Mucosa of rectum (tissue), 2 donors: ENCODE data around the gene ENTR1.
A peak's percentile ranks its signal among the peaks of the same experiment; 100 is the strongest.

Experiments
- H3K27ac ChIP-seq, 2 donors: one replicate each; pipeline ENCODE4 v1.7.0; 2013; ENCODE audit warnings: inconsistent platforms in 2 of 2, low read depth in 2 of 2, low read length in 2 of 2
- H3K27me3 ChIP-seq, 2 donors: one replicate each; pipeline ENCODE4 v1.7.0; 2013; ENCODE audit warnings: low read length in 2 of 2; ENCODE audit not compliant: control insufficient read depth in 2 of 2, insufficient read depth in 2 of 2
- H3K36me3 ChIP-seq, 2 donors: one replicate each; pipeline ENCODE4 v1.7.0; 2013; ENCODE audit warnings: low read length in 2 of 2; ENCODE audit not compliant: control insufficient read depth in 2 of 2, insufficient read depth in 2 of 2
- H3K4me1 ChIP-seq, 2 donors: one replicate each; pipeline ENCODE4 v1.7.0; 2013; ENCODE audit warnings: low read length in 2 of 2, mild to moderate bottlenecking in 1 of 2; ENCODE audit not compliant: control insufficient read depth in 2 of 2, insufficient read depth in 2 of 2
- H3K4me3 ChIP-seq, 2 donors: one replicate each; pipeline ENCODE4 v1.7.0; 2013; ENCODE audit warnings: low read length in 2 of 2
- H3K9ac ChIP-seq, 2 donors: one replicate each; pipeline ENCODE4 v1.7.0; 2013; ENCODE audit warnings: low read length in 2 of 2, low read depth in 1 of 2, mild to moderate bottlenecking in 1 of 2
- H3K9me3 ChIP-seq, 2 donors: one replicate each; pipeline ENCODE4 v1.7.0; 2013; ENCODE audit warnings: low read length in 2 of 2; ENCODE audit not compliant: control insufficient read depth in 2 of 2
- donor health status: healthy.
- donor health status: Normal muscosa, but diverticular disease.

The ENTR1 gene

DNA sequence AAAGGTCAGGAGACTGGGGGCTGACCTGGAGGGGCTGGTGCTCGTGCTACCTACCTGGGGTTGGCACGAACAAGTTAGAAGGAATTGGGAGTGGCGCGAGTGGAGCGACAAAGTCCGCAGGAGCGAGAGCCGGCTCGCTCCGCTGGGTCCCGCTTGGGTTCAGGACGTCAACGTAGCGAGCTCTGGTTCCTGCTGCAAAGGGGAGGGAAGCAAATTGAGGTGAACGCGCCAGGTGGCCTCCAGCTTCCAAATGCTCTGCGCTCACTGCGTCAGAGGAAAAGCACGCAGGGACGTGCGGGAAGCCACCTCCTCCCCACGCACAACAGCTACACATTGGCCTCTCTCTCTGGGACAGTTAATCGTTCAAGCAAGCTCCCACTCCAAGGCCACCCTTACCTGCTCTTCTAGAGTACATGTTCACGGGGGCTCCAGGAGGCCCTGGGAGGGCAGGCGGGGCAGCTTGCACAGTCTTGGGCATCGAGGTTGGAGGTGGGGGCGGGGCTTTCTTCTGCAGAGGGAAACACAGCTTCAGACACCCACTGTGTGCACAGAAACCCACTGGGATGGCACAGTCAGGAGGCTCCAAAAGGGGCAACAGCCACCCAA, 36.9 kb upstream of the ENTR1 start:
- Histone ChIP-seq H3K36me3 (peaks cover 62 to 81% of the 10 kb centered on the region in 2 donors), H3K9ac (no peak overlapping the region), H3K4me3 (no peak overlapping the region), H3K4me1 (no peaks in the 10 kb centered on the region), H3K27me3 (no peaks in the 10 kb centered on the region), H3K27ac (no peak overlapping the region), H3K9me3 (no peaks in the 10 kb centered on the region)

DNA sequence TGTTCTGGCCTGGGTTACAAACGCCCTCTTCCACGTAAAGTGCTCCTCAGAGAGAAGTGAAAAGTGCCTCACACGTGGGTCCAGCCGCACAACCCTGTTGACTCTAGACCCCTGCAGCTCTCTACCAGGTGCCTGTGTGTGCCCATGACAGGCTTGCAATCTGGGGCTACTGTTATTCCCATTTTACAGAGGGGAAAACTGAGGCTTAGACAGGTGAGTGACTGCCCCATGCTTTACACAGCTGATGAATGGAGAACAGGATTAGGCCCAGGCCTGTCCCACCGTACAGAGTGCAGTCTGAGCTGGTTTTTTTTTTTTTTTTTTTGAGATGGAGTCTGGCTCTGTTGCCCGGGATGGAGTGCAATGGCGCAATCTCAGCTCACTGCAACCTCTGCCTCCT, 35.4 kb upstream of the ENTR1 start:
- Histone ChIP-seq H3K9me3 (no peaks in the 10 kb centered on the region), H3K36me3 (peaks cover 58 to 82% of the 10 kb centered on the region in 2 donors), H3K4me3 (no peak overlapping the region), H3K27me3 (no peaks in the 10 kb centered on the region), H3K4me1 (no peaks in the 10 kb centered on the region), H3K9ac (no peak overlapping the region), H3K27ac (no peak overlapping the region)

DNA sequence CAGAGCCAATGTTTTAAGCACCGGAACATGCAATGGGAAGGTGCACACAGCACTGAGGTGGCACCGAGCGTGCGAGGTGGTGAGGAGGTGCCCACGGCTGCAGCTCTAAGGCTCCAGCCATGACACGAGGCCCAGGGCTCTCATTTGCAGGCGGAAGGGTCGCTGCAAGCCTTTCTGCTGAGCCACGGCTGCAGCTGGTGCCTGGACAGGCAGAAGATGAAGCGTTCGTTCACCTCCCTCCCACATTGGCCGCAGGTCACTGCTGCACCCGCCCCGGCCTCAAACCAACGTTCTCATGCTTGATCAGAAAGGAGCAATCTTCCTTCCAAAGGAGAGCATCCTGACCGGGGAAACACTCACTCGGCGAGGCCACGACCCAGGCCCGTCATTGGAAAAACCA, 33.7 kb upstream of the ENTR1 start:
- H3K4me3 ChIP-seq = no peak overlapping the region
- peaks cover under 1 to 3% of the 10 kb centered on the region in 2 donors for H3K4me1 ChIP-seq
- no peaks in the 10 kb centered on the region for H3K27me3 ChIP-seq
- no peak overlapping the region for H3K9ac ChIP-seq
- peaks cover 47 to 75% of the 10 kb centered on the region in 2 donors for H3K36me3 ChIP-seq
- no peaks in the 10 kb centered on the region for H3K9me3 ChIP-seq
- no peak overlapping the region for H3K27ac ChIP-seq

DNA sequence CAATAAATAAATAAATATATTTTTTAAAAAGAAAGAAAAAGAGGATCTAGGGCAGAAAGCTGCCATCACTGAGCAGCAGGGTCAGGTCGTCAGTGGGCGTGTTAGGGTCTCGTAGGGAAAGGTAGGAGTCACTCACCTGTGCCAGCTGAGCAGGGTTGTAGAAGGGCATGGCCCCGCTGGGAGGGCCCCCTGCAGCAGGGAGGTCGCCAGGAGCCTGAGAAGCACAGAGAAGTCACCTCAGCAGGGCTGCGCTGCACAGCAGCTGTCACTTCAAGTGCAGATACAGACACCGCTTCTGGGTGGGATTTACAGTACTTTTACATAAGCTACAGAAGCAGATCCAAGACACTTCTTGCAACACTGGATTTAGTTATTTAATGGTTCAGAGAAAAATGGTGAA, 33.3 kb upstream of the ENTR1 start:
- no peak overlapping the region for H3K4me3 ChIP-seq
- no peak overlapping the region for H3K9ac ChIP-seq
- no peak overlapping the region for H3K27ac ChIP-seq
- peaks cover 43 to 71% of the 10 kb centered on the region in 2 donors for H3K36me3 ChIP-seq
- H3K9me3 ChIP-seq = no peaks in the 10 kb centered on the region
- H3K4me1 ChIP-seq = peaks cover 3 to 5% of the 10 kb centered on the region in 2 donors
- no peaks in the 10 kb centered on the region for H3K27me3 ChIP-seq

DNA sequence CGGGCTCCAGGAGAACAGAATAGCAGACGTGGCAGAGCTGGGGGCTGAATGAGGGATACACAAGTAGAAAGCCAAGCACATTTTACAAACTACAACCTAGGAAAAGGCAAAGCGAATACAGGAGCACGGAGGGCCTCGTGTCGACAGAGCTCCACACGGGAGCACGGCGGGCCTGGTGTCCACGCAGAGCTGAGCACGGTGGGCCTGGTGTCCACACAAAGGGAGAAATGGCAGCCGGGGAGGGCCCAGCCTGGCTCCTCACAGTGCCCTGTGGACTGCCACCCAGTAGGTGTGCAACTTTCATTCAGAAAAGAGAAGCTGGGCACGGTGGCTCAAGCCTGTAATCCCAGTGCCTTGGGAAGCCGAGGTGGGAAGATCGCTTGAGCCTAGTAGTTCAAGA, 32.7 kb upstream of the ENTR1 start:
- no peak overlapping the region for H3K27ac ChIP-seq
- no peaks in the 10 kb centered on the region for H3K27me3 ChIP-seq
- peaks cover 38 to 67% of the 10 kb centered on the region in 2 donors for H3K36me3 ChIP-seq
- peaks cover 9 to 11% of the 10 kb centered on the region in 2 donors for H3K4me1 ChIP-seq
- no peak overlapping the region for H3K9ac ChIP-seq
- no peaks in the 10 kb centered on the region for H3K9me3 ChIP-seq
- no peak overlapping the region for H3K4me3 ChIP-seq

DNA sequence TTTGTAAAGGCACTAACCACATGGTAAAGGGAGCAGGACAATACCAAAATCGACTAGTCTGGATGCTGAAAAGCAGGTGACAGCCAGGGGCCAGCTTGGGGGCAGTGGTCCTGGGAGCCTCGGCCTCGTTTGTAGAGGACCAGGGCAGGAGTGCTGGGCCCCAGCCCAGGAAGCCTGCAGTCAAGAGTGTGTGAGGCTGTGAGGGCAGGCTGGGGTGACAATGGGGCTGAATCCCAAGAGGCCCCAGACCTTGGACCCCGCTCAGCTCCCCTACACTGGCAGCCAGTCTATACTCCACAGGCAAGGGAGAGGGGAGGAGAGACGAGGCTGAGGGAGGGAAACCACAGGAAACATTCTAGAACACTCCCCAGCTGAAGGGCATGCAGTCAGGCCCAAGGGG, 31.9 kb upstream of the ENTR1 start:
- Histone ChIP-seq H3K4me1 (peaks cover 16% of the 10 kb centered on the region in 2 donors), H3K36me3 (peaks cover 30 to 60% of the 10 kb centered on the region in 2 donors), H3K4me3 (no peak overlapping the region), H3K27ac (no peak overlapping the region), H3K9ac (no peak overlapping the region), H3K9me3 (no peaks in the 10 kb centered on the region), H3K27me3 (no peaks in the 10 kb centered on the region)

DNA sequence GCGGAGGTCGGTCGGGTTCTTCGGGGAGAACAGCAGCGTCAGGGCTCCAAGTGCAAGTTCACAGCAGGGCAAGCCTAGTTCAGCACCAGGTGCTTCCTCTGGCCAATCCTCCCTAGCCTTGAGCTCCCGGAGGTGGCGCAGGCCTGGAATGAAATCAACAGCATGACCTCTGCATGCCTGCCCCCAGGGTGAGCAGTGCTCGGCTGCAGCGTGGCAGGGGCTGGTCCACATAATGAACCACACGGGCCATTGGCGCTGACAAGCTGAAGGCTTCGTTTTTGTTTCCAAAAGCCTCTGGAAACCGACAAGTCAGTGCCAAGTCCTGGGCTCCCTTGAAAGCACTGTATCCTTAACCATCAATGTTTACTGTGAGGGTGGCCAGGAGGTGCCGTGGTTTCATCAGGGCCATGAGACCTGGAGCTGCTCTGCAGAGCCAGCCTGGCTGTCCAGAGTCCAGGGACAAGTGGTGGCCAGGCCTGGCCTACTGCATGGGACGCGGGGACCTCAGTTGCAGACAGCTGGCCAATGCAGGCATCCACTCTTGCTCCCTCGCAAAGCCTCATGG, 31.3 kb upstream of the ENTR1 start:
- H3K4me1 ChIP-seq = peaks cover 16 to 17% of the 10 kb centered on the region in 2 donors
- no peak overlapping the region for H3K27ac ChIP-seq
- no peak overlapping the region for H3K4me3 ChIP-seq
- no peak overlapping the region for H3K9ac ChIP-seq
- H3K27me3 ChIP-seq = no peaks in the 10 kb centered on the region
- H3K36me3 ChIP-seq = peaks cover 25 to 55% of the 10 kb centered on the region in 2 donors
- H3K9me3 ChIP-seq = no peaks in the 10 kb centered on the region

DNA sequence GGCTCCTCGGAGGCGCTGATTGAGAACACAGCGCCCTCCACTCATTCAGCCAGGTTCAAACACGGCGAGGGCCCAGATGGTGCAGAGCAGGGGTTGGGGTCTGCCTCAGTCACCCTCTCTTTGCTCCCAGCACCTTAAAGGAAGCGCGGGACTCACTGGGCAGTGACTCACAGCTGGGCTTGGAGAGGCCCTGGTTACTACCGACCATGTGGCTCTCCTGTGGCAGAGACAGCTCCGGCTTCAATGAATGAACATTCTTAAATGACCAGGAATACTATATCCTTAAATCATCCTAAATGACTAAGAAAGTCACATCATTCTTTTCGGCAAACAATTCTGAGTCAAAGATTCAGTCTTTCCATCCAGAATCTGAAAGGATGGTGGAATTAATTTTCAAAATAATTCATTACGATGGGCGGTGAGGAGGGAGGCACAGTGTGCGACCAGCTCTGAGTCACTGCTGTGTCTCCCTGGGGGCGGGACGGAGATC, 30.8 kb upstream of the ENTR1 start:
- Histone ChIP-seq H3K36me3 (peaks cover 22 to 51% of the 10 kb centered on the region in 2 donors), H3K4me3 (no peak overlapping the region), H3K9ac (no peak overlapping the region), H3K4me1 (peaks cover 16 to 17% of the 10 kb centered on the region in 2 donors), H3K27ac (no peak overlapping the region), H3K27me3 (no peaks in the 10 kb centered on the region), H3K9me3 (no peaks in the 10 kb centered on the region)

DNA sequence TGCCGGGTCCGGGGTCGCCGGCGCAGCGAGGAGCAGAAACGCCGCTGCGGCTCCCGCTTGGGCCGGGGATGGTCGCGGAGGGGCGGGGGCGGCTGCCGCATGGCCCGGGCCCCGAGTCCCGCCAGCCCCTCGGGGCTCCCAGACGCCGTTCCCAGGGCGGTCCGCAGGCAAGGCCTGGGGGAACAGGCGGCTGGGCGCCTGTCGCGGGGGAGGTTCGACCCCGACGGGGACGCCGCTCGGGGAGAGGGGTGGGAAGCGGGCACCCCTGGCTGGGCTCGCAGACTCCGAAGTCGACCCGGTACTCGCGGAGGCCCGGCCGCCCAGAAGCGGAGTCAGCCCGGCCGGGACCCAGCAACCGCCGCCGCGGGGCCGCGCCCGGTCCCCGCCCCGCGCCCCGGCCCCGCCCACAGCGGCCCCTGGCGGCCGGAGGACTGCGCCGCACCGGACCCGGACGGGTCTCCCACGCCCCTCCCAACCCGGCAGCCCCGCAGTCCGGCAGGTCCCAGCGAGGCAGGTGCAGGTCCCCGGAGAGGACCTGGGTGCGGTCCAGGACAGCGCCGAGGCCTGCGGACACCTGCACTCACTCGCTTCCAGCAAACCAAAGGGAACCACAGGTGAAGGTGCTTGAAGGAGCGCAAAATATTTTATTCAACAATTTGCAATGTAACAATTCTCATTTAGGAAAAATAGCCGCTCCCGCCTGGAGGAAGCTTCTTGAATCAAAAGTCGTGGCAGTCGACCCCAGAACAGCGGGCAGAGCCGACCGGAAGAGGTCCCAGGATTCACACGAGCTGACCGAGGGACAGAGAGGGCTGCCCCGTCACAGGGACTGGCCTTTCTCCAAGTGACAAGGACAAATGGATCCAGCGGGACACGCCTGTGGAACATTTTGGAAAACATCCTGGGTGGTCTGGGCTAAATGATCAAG, 29.3 kb upstream of the ENTR1 start, which contains the start of gene INPP5E:
Gene INPP5E, minus strand, starts transcription at position 365 of the 928 bp plus-strand sequence. CDS start 426 bp downstream, outside the sequence.
- H3K27me3 ChIP-seq = no peaks in the 10 kb centered on the region
- H3K27ac ChIP-seq = peak within 1 kb of the TSS; percentile 41 to 52
- peaks cover 14 to 42% of the 10 kb centered on the region in 2 donors for H3K36me3 ChIP-seq
- peaks cover 16 to 17% of the 10 kb centered on the region in 2 donors for H3K4me1 ChIP-seq
- H3K9ac ChIP-seq = peak within 1 kb of the TSS; percentile 44 to 80
- no peaks in the 10 kb centered on the region for H3K9me3 ChIP-seq
- H3K4me3 ChIP-seq = peak within 1 kb of the TSS; percentile 72 to 73
